ENCODE measurements around the gene MGAT3. TPM values are rescaled to one million over a fixed set of nuclear protein-coding genes. Genes with fewer than 3 reads are reported as not detected.
"Not testable (repeated sequence)": the region's sequence is repeated elsewhere in the genome, so short reads cannot be mapped to it uniquely, and the experiment has no call there.

The MGAT3 gene
- polyA plus RNA-seq, 3 donors, result 0.03 TPM; not detected in 2

DNA sequence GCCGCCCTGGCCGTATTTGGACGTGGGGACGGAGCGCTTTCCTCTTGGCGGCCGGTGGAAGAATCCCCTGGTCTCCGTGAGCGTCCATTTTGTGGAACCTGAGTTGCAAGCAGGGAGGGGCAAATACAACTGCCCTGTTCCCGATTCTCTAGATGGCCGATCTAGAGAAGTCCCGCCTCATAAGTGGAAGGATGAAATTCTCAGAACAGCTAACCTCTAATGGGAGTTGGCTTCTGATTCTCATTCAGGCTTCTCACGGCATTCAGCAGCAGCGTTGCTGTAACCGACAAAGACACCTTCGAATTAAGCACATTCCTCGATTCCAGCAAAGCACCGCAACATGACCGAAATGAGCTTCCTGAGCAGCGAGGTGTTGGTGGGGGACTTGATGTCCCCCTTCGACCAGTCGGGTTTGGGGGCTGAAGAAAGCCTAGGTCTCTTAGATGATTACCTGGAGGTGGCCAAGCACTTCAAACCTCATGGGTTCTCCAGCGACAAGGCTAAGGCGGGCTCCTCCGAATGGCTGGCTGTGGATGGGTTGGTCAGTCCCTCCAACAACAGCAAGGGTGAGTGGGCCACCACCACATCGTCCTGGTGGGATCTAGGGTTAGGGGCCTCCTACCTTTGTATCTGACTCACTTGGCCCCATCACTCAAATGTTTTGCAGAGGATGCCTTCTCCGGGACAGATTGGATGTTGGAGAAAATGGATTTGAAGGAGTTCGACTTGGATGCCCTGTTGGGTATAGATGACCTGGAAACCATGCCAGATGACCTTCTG is 64.5 kb downstream of the MGAT3 start:
- Mint-ChIP-seq H3K27ac (peak overlapping the region; percentile 97 to 100 (median 99)), H3K36me3 (peaks cover 42 to 64% of the 10 kb centered on the region in 2 donors), H3K4me3 (peak overlapping the region; percentile 90 to 92), H3K4me1 (peaks cover 61% of the 10 kb centered on the region)
- H3K27me3 Mint-ChIP-seq (ENCODE audit: low read depth in 3 of 3); H2AFZ ChIP-seq (ENCODE audit: insufficient read depth, low read depth, low read length, poor library complexity, severe bottlenecking); H3K9me3 ChIP-seq (replicated peaks in 1 of 2; ENCODE audit: control insufficient read depth in 1 of 2, insufficient read depth in 1 of 2, low read length in 2 of 2); H3K27me3 ChIP-seq (ENCODE audit: control insufficient read depth in 2 of 2, insufficient read depth in 2 of 2, low read length in 2 of 2); H3K9me3 Mint-ChIP-seq: not testable (repeated sequence)
- H3K4me2 ChIP-seq (replicated peaks; ENCODE audit: extremely low read depth, low read length, poor library complexity, severe bottlenecking), result peak overlapping the region; percentile 84
- peak overlapping the region; percentile 95 to 96 for H3K27ac ChIP-seq (ENCODE audit: low read depth in 1 of 2, low read length in 2 of 2)
- H3K79me2 ChIP-seq (ENCODE audit: insufficient read depth, low read length), result peaks cover 70% of the 10 kb centered on the region
- 4% methylated on average over 16 of the region's 28 CpGs for WGBS (ENCODE audit: insufficient coverage)
- H3K9ac ChIP-seq (ENCODE audit: insufficient read depth, low read length, poor library complexity, severe bottlenecking), result peak overlapping the region; percentile 100
- DNase-seq, result peak; percentile 85 to 92 (median 89)
- peaks cover 43 to 59% of the 10 kb centered on the region in 2 donors for H3K36me3 ChIP-seq (replicated peaks in 1 of 2; ENCODE audit: control insufficient read depth in 1 of 2, insufficient read depth in 2 of 2, low read length in 2 of 2)
- peak overlapping the region; percentile 88 to 98 (median 96) for H3K4me3 ChIP-seq (replicated peaks in 1 of 3; ENCODE audit: low read depth in 2 of 3, low read length in 3 of 3)
- intact Hi-C loops (cut with micrococcal nuclease), result loop anchor here (2.0 to 10.0 kb wide), 4 partner anchors 18 to 766 kb away; partner anchors contain the start of genes CBX7 (in 1 of the 2), MIEF1 (in 1 of the 2) and SUN2 (in 1 of the 2)
- H4K20me1 ChIP-seq (ENCODE audit: insufficient read depth, low read length), result peaks cover 59% of the 10 kb centered on the region
- H3K4me1 ChIP-seq (ENCODE audit: control insufficient read depth in 1 of 2, insufficient read depth in 2 of 2, low read length in 2 of 2), result peaks cover 59 to 67% of the 10 kb centered on the region in 2 donors

DNA sequence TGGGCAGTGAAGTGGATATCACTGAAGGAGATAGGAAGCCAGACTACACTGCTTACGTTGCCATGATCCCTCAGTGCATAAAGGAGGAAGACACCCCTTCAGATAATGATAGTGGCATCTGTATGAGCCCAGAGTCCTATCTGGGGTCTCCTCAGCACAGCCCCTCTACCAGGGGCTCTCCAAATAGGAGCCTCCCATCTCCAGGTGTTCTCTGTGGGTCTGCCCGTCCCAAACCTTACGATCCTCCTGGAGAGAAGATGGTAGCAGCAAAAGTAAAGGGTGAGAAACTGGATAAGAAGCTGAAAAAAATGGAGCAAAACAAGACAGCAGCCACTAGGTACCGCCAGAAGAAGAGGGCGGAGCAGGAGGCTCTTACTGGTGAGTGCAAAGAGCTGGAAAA is 65.3 kb downstream of the MGAT3 start:
- peak overlapping the region in 1 of 3 experiments; percentile 96 for H3K4me3 ChIP-seq (replicated peaks in 1 of 3; ENCODE audit: low read depth in 2 of 3, low read length in 3 of 3)

More for the DNA sequence above, 65.3 kb downstream of the MGAT3 start:
- no CpG with 5 or more reads among the region's 5 CpGs for WGBS (ENCODE audit: insufficient coverage)
- not testable (repeated sequence) for H3K27me3 Mint-ChIP-seq (ENCODE audit: low read depth in 3 of 3); H3K27me3 ChIP-seq (ENCODE audit: control insufficient read depth in 2 of 2, insufficient read depth in 2 of 2, low read length in 2 of 2); H3K9me3 Mint-ChIP-seq; H3K9me3 ChIP-seq (replicated peaks in 1 of 2; ENCODE audit: control insufficient read depth in 1 of 2, insufficient read depth in 1 of 2, low read length in 2 of 2); DNase-seq; H2AFZ ChIP-seq (ENCODE audit: insufficient read depth, low read depth, low read length, poor library complexity, severe bottlenecking)
- Histone ChIP-seq H3K79me2 (ENCODE audit: insufficient read depth, low read length) (peaks cover 72% of the 10 kb centered on the region), H3K9ac (ENCODE audit: insufficient read depth, low read length, poor library complexity, severe bottlenecking) (peak overlapping the region; percentile 100), H3K36me3 (replicated peaks in 1 of 2; ENCODE audit: control insufficient read depth in 1 of 2, insufficient read depth in 2 of 2, low read length in 2 of 2) (peaks cover 40 to 51% of the 10 kb centered on the region in 2 donors), H4K20me1 (ENCODE audit: insufficient read depth, low read length) (peaks cover 67% of the 10 kb centered on the region), H3K27ac (ENCODE audit: low read depth in 1 of 2, low read length in 2 of 2) (peak overlapping the region; percentile 95 to 96), H3K4me1 (ENCODE audit: control insufficient read depth in 1 of 2, insufficient read depth in 2 of 2, low read length in 2 of 2) (peaks cover 65 to 75% of the 10 kb centered on the region in 2 donors), H3K4me2 (replicated peaks; ENCODE audit: extremely low read depth, low read length, poor library complexity, severe bottlenecking) (peak overlapping the region; percentile 84)
- Mint-ChIP-seq H3K4me1 (peaks cover 68% of the 10 kb centered on the region), H3K27ac (peak overlapping the region; percentile 97 to 100 (median 99)), H3K4me3 (peak overlapping the region; percentile 90 to 92), H3K36me3 (peaks cover 39 to 60% of the 10 kb centered on the region in 2 donors)
- intact Hi-C loops (cut with micrococcal nuclease), result loop anchor here (5.0 to 10.0 kb wide), 3 partner anchors 117 to 767 kb away; partner anchors contain the start of genes CBX7 (in 1 of the 2) and SUN2 (in 1 of the 2)
